GM21576 (cell line): ENCODE data around the gene ZBED3.

Experiments
- ATAC-seq: cut with Tn5 transposase; IDR thresholded peaks from one replicate; pipeline ENCODE4 v1.9.1; 2021; ENCODE audit warnings: mild to moderate bottlenecking, moderate library complexity; ENCODE audit not compliant: unreplicated experiment

Gene ZBED3

GRCh38 chr5:77077829-77078176 lies 9.3 kb downstream of the ZBED3 start:
- ATAC-seq, result peak; percentile 8

GRCh38 chr5:77076961-77077828 lies 9.9 kb downstream of the ZBED3 start:
- ATAC-seq, result peak; percentile 75

- ATAC-seq, result no peak
Observed at GRCh38 chr5:77074745-77075144, 12.3 kb downstream of the ZBED3 start.

- ATAC-seq, result no peak
Observed at GRCh38 chr5:77073667-77074066, 13.4 kb downstream of the ZBED3 start.

- ATAC-seq, result peak; percentile 72
Observed at GRCh38 chr5:77066823-77067442, 20.2 kb downstream of the ZBED3 start.

GRCh38 chr5:77066184-77066583 lies 20.9 kb downstream of the ZBED3 start:
- peak; percentile 39 for ATAC-seq

DNA sequence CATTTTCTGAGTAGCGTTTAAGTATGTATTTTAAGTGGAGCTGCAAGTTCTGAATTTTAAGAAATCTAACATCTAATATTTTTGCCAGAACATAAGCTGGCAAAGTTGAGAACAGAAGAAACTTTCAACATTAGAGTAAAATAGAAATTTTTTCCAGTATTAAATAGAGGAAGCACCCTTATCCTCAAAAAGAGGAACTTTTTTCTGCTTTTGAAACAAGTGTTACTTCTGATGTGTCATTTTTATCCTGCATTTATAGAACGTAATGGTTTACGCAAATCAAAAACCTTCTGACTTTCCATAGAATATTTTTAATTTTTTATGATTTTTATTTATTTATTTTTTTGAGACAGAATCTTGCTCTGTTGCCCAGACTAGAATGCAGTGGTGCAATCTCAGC lies 21.8 kb downstream of the ZBED3 start:
- ATAC-seq, result no peak

- no peak for ATAC-seq
Observed at GRCh38 chr5:77064040-77064439, 23.0 kb downstream of the ZBED3 start.

GRCh38 chr5:77046416-77047073 lies 40.5 kb downstream of the ZBED3 start:
- ATAC-seq, result no peak

GRCh38 chr5:77035950-77036349 lies 51.1 kb downstream of the ZBED3 start:
- ATAC-seq, result no peak

- no peak for ATAC-seq
Observed at GRCh38 chr5:77033338-77033737, 53.7 kb downstream of the ZBED3 start.

DNA sequence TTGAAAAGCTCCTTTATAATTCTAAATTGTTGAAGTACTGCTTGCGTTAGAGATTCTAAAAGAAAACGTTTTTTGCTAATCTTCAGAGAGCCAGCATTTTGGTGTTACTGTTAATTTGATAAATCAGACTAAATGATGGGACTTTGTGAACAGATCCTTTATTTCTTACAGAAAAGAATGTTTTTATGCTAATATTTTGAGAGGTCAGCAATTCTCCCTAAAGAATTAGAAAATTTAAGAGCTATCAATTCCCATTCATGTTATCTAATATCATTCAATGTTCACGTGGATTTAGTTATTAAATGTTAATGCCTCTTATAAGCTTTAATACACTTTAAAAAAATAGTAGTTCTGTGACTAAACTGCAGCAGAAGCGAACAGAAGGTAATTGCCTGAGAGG lies 54.5 kb downstream of the ZBED3 start:
- no peak for ATAC-seq

DNA sequence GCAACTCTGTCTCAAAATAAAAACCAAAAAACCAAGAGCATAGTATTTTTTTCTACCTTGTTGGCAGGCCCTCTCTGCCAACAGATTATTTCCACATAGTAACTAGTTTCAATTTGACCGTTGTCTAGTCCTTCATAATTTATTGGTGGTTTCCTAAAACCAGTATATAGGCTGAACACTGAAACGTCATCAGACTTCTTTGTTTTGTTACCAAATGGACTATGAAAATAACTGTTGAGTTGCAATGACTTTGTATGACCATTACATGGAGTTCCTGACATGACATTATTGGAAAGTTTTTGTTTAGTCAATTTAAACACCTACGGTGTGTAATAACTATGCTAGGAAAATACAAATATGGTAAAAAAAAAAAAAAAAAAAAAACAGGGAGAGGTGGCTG lies 55.2 kb downstream of the ZBED3 start:
- ATAC-seq, result no peak

GRCh38 chr5:77030097-77031071 lies 56.7 kb downstream of the ZBED3 start, which contains the start of gene AGGF1:
Gene AGGF1, plus strand, starts transcription at chr5:77030404. Its CDS starts 363 bp downstream, at chr5:77030767.
- ATAC-seq, result peak; percentile 98

- no peak for ATAC-seq
Observed at GRCh38 chr5:77029376-77029885, 57.7 kb downstream of the ZBED3 start.

GRCh38 chr5:77028631-77029375 lies 58.3 kb downstream of the ZBED3 start:
- ATAC-seq, result no peak

- ATAC-seq, result no peak
Observed at GRCh38 chr5:77024490-77024889, 62.6 kb downstream of the ZBED3 start.

DNA sequence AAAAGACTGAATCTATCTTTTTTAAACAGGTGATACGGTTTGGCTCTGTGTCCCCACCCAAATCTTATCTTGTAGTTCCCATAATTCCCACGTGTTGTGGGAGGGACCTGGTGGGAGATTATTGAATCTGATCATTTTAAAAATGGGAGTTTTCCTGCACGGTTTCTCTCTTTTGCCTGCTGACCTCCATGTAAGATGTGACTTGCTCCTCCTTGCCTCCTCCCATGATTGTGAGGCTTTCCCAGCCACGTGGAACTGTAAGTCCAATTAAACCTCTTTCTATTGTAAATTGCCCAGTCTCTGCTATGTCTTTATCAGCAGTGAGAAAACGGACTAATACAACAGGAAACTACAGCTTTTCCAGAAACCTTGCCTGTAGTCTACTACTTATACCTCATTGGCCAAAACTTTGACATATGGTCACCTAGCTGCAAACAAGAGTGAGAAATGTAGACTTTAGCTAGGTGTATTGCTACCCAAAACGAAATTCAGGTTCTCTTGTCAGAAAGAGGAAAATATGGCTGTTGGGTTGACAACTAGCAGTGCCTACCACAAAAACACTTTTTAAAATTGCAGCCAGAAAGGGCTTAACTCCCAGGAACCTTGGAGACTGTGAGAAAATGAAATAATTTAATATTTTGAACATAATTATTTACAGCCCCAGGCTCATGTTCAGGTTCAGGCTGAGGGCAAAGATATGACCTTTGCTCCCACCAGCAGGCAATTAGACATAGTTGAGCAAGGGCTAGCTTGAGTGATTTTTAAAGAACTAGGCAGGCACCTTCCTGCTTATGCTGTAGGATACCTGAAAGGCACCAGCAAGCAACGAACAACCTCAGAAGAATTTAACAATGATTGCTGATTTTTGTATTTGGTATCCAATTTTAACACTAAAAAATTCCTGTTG lies 64.3 kb downstream of the ZBED3 start:
- ATAC-seq, result no peak
